CD4-positive, alpha-beta T cell (primary cell): Measurements from ENCODE around the gene ERBIN. TPM values are rescaled to one million over a fixed set of nuclear protein-coding genes. Genes with fewer than 3 reads are reported as not detected.
"Not testable (repeated sequence)": the region's sequence is repeated elsewhere in the genome, so short reads cannot be mapped to it uniquely, and the experiment has no call there.

Experiments
- ATAC-seq: fragments of 200-7000 bp; cut with Tn5 transposase; one replicate; pipeline ENCODE4 v1.10.0; 2022; ENCODE audit warnings: mild to moderate bottlenecking; ENCODE audit not compliant: poor library complexity
- CTCF ChIA-PET: fragments of 350-600 bp; sonication (Branson Sonifier 250); formaldehyde crosslinking; loops from one replicate; lab custom pipeline; 2021; ENCODE audit warnings: antibody characterized with exemption, inconsistent platforms; lab: Charles Lee
- POLR2A ChIA-PET: fragments of 350-600 bp; sonication (Branson Sonifier 250); formaldehyde crosslinking; loops from one replicate; lab custom pipeline; 2021; ENCODE audit warnings: antibody characterized with exemption, inconsistent platforms; lab: Charles Lee
- DNase-seq, 14 experiments: peaks; one replicate each; pipeline ENCODE4 v3.0.0-alpha.2; 2013 to 2020; ENCODE audit warnings: mixed read lengths in 2 of 14
- H3K27ac ChIP-seq, 2 donors: one replicate each; pipeline versions ENCODE4 v1.5.1 to v1.7.0; 2013; ENCODE audit warnings: low read length in 2 of 2, low read depth in 1 of 2, mild to moderate bottlenecking in 1 of 2
- H3K27me3 ChIP-seq, 2 experiments: 1 replicate in 1 of 2; 2 replicates in 1 of 2; pipeline versions ENCODE4 v1.6.1 to v1.7.0; 2013; ENCODE audit warnings: low read length in 2 of 2, control low read depth in 1 of 2, mild to moderate bottlenecking in 1 of 2, moderate library complexity in 1 of 2; ENCODE audit not compliant: insufficient read depth in 2 of 2, control insufficient read depth in 1 of 2
- H3K36me3 ChIP-seq: one replicate; pipeline ENCODE4 v1.6.1; 2013; ENCODE audit warnings: low read length, control low read depth; ENCODE audit not compliant: insufficient read depth
- H3K4me1 ChIP-seq: one replicate; pipeline ENCODE4 v1.6.1; 2013; ENCODE audit warnings: low read length, control low read depth; ENCODE audit not compliant: insufficient read depth
- H3K4me3 ChIP-seq: one replicate; pipeline ENCODE4 v1.5.1; 2013; ENCODE audit warnings: mild to moderate bottlenecking, low read length, moderate library complexity
- H3K9me3 ChIP-seq, 2 experiments: 1 replicate in 1 of 2; 2 replicates in 1 of 2; pipeline versions ENCODE4 v1.6.1 to v1.7.0; 2013; ENCODE audit warnings: low read length in 2 of 2, mild to moderate bottlenecking in 2 of 2, control low read depth in 1 of 2, moderate library complexity in 1 of 2; ENCODE audit not compliant: control insufficient read depth in 1 of 2, insufficient read depth in 1 of 2
- H3K27ac Mint-ChIP-seq: one replicate; pipeline ENCODE4 v1.8.0; 2020; ENCODE audit warnings: mixed read lengths
- H3K27me3 Mint-ChIP-seq: one replicate; pipeline ENCODE4 v1.8.0; 2021; ENCODE audit warnings: mixed read lengths
- H3K36me3 Mint-ChIP-seq: one replicate; pipeline ENCODE4 v1.8.0; 2021; ENCODE audit warnings: low read depth, mixed read lengths
- H3K4me1 Mint-ChIP-seq: one replicate; pipeline ENCODE4 v1.8.0; 2021; ENCODE audit warnings: low read depth, mixed read lengths
- H3K4me3 Mint-ChIP-seq: one replicate; pipeline ENCODE4 v1.8.0; 2020; ENCODE audit warnings: mild to moderate bottlenecking, mixed read lengths
- H3K9me3 Mint-ChIP-seq: one replicate; pipeline ENCODE4 v1.8.0; 2020; ENCODE audit warnings: mixed read lengths
- CTCF ChIP-seq: fragments of 200-600 bp; IDR thresholded peaks from one replicate; pipeline ENCODE4 v1.8.0; 2022; ENCODE audit warnings: antibody characterized with exemption, mild to moderate bottlenecking
- intact Hi-C, 2 experiments: fragments of 100-400 bp; cut with DNase I in 1 of 2; cut with micrococcal nuclease in 1 of 2; formaldehyde crosslinking; loops; one replicate each; pipeline versions ENCODE4 v1.15.1 to v1.9.0; 2023 to 2025; cut with DNase I, micrococcal nuclease
- total RNA-seq, 174 experiments: library from RNA in 2 of 174; stranded (reverse) in 2 of 174; gene quantifications; one replicate each; pipeline ENCODE4 v1.2.3 and lab custom pipeline; 2021 to 2026

Gene ERBIN
- total RNA-seq, 2 experiments from 2014 or later: 94.7 to 96.9 TPM

DNA sequence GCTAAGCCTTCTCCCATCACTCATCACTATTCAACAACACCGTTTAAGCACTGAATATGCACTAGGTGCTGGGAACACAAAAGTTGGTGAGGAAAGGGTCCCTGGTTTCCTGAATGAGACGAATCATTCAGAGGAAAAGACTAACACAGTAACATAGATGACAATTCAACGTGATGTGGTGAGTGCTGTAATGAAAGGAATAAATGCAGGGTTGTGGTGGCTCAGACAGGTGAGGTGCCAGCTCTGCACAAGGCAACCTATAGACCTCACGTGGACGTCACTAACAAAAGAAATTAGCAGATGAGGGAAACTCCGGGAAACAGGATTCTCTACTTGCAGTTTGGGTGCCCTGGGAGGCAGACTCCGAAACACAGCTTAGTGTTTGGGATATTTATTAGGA, 40.0 kb upstream of the ERBIN start:
- H3K27me3 Mint-ChIP-seq: no peaks in the 10 kb centered on the region
- CTCF ChIA-PET: no interaction called here
- no peaks in the 10 kb centered on the region for H3K36me3 Mint-ChIP-seq
- no peaks in the 10 kb centered on the region for H3K9me3 ChIP-seq
- H3K4me3 Mint-ChIP-seq: no peak overlapping the region
- peaks cover 5% of the 10 kb centered on the region for H3K4me1 Mint-ChIP-seq
- H3K36me3 ChIP-seq: no peaks in the 10 kb centered on the region
- no peak overlapping the region for H3K4me3 ChIP-seq
- intact Hi-C loops: no loop called here
- H3K4me1 ChIP-seq: no peaks in the 10 kb centered on the region
- H3K9me3 Mint-ChIP-seq: no peaks in the 10 kb centered on the region
- no peak overlapping the region for H3K27ac ChIP-seq
- ATAC-seq (no peak), DNase-seq (no peak)
- TF ChIP-seq CTCF: no peak
- POLR2A ChIA-PET: interaction anchor here (0.6 kb wide), 1 partner anchor 14 kb away, joined by 3 read pairs; no protein-coding TSS in a partner anchor
- no peak overlapping the region for H3K27ac Mint-ChIP-seq
- H3K27me3 ChIP-seq: no peaks in the 10 kb centered on the region

GRCh38 chr5:65892024-65892423, 34.4 kb upstream of the ERBIN start:
- ATAC-seq, H3K9me3 Mint-ChIP-seq, intact Hi-C loops, H3K36me3 Mint-ChIP-seq, H3K9me3 ChIP-seq, H3K36me3 ChIP-seq, H3K27me3 ChIP-seq, H3K4me3 ChIP-seq, H3K27ac ChIP-seq, H3K4me3 Mint-ChIP-seq, H3K4me1 Mint-ChIP-seq, H3K27ac Mint-ChIP-seq, H3K4me1 ChIP-seq, DNase-seq, H3K27me3 Mint-ChIP-seq: not testable (repeated sequence)
- POLR2A ChIA-PET: interaction anchor here (0.6 kb wide), 1 partner anchor 58 kb away, joined by 3 read pairs; no protein-coding TSS in a partner anchor
- CTCF ChIA-PET: interaction anchor here (0.6 kb wide), 1 partner anchor 168 kb away, joined by 4 read pairs; no protein-coding TSS in a partner anchor

GRCh38 chr5:65892801-65893200, 33.6 kb upstream of the ERBIN start:
- no peaks in the 10 kb centered on the region for H3K36me3 ChIP-seq
- Mint-ChIP-seq H3K4me3 (no peak overlapping the region), H3K9me3 (no peaks in the 10 kb centered on the region), H3K27me3 (no peaks in the 10 kb centered on the region), H3K4me1 (peaks cover 5% of the 10 kb centered on the region), H3K36me3 (no peaks in the 10 kb centered on the region), H3K27ac (no peak overlapping the region)
- intact Hi-C loops: no loop called here
- TF ChIP-seq CTCF: no peak
- H3K4me1 ChIP-seq: no peaks in the 10 kb centered on the region
- ChIA-PET POLR2A (no interaction called here), CTCF (no interaction called here)
- no peaks in the 10 kb centered on the region for H3K27me3 ChIP-seq
- no peaks in the 10 kb centered on the region for H3K9me3 ChIP-seq
- ATAC-seq (no peak), DNase-seq (no peak)
- no peak overlapping the region for H3K27ac ChIP-seq
- H3K4me3 ChIP-seq: no peak overlapping the region

- ChIA-PET POLR2A (no interaction called here), CTCF (no interaction called here)
- H3K9me3 Mint-ChIP-seq: no peaks in the 10 kb centered on the region
- H3K4me3 Mint-ChIP-seq: no peak overlapping the region
- no peak overlapping the region for H3K27ac Mint-ChIP-seq
- intact Hi-C loops: no loop called here
- H3K4me3 ChIP-seq: no peak overlapping the region
- ATAC-seq: no peak
- H3K4me1 Mint-ChIP-seq: peaks cover 5% of the 10 kb centered on the region
- no peaks in the 10 kb centered on the region for H3K4me1 ChIP-seq
- no peaks in the 10 kb centered on the region for H3K27me3 ChIP-seq
- H3K36me3 Mint-ChIP-seq: no peaks in the 10 kb centered on the region
- no peak for DNase-seq
- no peaks in the 10 kb centered on the region for H3K36me3 ChIP-seq
- TF ChIP-seq CTCF: no peak
- H3K27ac ChIP-seq: no peak overlapping the region
- no peaks in the 10 kb centered on the region for H3K27me3 Mint-ChIP-seq
- H3K9me3 ChIP-seq: no peaks in the 10 kb centered on the region
Observed at GRCh38 chr5:65893749-65894430, 32.5 kb upstream of the ERBIN start.
